ENCODE results near the gene NANOS3.

GRCh38 chr19:13833330-13834243 lies 43.3 kb upstream of the NANOS3 start:
- peak; percentile 75 for TF ChIP-seq CHD2 (IDR thresholded peaks at IDR 0.05; ENCODE audit: low read depth, low read length)
- no peak for TF ChIP-seq ZKSCAN1 (IDR thresholded peaks at IDR 0.05; ENCODE audit: low read depth, low read length)
- no peak for TF ChIP-seq TARDBP (IDR thresholded peaks at IDR 0.05)
- TF ChIP-seq TEAD4 (IDR thresholded peaks at IDR 0.05; ENCODE audit: low read length): peak; percentile 33; the same call in 1 of the 2 replicates
- TF ChIP-seq TEAD4 (CRISPR knock-in tag; IDR thresholded peaks at IDR 0.05; ENCODE audit: borderline replicate concordance): no peak
- TF ChIP-seq CTCF (IDR thresholded peaks at IDR 0.05 in 2 of 3, conservative IDR thresholded peaks at IDR 0.05 in 1 of 3; ENCODE audit: insufficient read depth in 2 of 3, low read depth in 1 of 3, low read length in 3 of 3): peak; percentile 82 to 98 (median 82)
- no peak; the same call in 1 of the 2 replicates for TF ChIP-seq GABPB1 (CRISPR knock-in tag; IDR thresholded peaks at IDR 0.05)
- 0 out of 2 replicates have a peak, but pooled peaks have one; percentile 35 for TF ChIP-seq ZNF384 (IDR thresholded peaks at IDR 0.05; ENCODE audit: low read depth, low read length)
- TF ChIP-seq E2F1 (CRISPR knock-in tag; IDR thresholded peaks at IDR 0.05): no peak
- no peak for TF ChIP-seq FOXA3 (CRISPR knock-in tag; conservative IDR thresholded peaks at IDR 0.05 in 1 of 2, IDR thresholded peaks at IDR 0.05 in 1 of 2)
- peak; percentile 12; the same call in 1 of the 2 replicates for TF ChIP-seq MAX (CRISPR knock-in tag; IDR thresholded peaks at IDR 0.05)
- TF ChIP-seq PYGO2 (tag; IDR thresholded peaks at IDR 0.05): no peak
- no peak for TF ChIP-seq ZNF165 (CRISPR knock-in tag; IDR thresholded peaks at IDR 0.05; ENCODE audit: borderline replicate concordance)
- TF ChIP-seq JUN (IDR thresholded peaks at IDR 0.05; ENCODE audit: borderline replicate concordance, low read depth, low read length): no peak
- TF ChIP-seq JUN (CRISPR knock-in tag; IDR thresholded peaks at IDR 0.05; ENCODE audit: borderline replicate concordance): no peak
